ENCODE results near the gene PKD2L1.

PKD2L1 gene

DNA sequence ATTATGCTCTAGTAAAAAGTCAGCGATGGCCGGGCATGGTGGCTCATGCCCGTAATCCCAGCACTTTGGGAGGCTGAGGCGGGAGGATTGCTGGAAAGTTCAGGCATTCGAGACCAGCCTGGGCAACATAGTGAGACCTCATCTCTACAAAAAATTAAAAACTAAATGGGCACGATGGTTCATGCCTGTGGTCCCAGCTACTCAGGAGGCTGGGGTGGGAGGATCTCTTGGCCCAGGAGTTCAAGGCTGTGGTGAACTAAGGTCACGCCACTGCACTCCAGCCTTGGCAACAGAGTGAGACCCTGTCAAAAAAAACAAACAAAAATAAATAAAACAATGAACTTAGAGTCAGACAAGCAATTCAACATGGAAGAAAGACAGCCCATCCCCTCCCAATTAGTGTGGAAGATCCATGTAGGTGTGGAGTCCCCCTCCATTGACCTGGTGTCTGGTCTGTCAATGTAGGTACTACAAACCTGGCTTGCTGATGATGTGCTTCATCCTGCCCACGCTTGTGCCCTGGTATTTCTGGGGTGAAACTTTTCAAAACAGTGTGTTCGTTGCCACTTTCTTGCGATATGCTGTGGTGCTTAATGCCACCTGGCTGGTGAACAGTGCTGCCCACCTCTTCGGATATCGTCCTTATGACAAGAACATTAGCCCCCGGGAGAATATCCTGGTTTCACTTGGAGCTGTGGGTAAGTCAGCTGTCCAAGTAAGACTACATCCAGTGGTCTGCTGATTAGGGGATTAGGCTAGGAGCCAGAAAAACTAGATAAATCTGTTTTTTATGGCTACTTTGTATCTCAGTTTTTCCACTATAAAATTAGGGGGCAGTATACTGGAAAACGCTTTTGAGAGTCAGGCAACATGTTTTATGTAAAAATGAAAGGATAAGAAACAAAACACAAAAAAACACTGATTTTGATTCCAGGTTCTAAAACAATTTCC lies 26.3 kb upstream of the PKD2L1 start:
- DNase-seq (ENCODE audit: low read depth in 3 of 3), result no peak

- DNase-seq (ENCODE audit: low read depth in 3 of 3), result no peak
Observed at GRCh38 chr10:100355086-100355485, 25.1 kb upstream of the PKD2L1 start.

- no peak for DNase-seq (ENCODE audit: low read depth in 3 of 3)
Observed at GRCh38 chr10:100353770-100354485, 23.9 kb upstream of the PKD2L1 start.

- no peak for DNase-seq (ENCODE audit: low read depth in 3 of 3)
Observed at GRCh38 chr10:100350914-100351485, 21.0 kb upstream of the PKD2L1 start.

GRCh38 chr10:100349672-100350071 lies 19.6 kb upstream of the PKD2L1 start:
- DNase-seq (ENCODE audit: low read depth in 3 of 3), result no peak

DNA sequence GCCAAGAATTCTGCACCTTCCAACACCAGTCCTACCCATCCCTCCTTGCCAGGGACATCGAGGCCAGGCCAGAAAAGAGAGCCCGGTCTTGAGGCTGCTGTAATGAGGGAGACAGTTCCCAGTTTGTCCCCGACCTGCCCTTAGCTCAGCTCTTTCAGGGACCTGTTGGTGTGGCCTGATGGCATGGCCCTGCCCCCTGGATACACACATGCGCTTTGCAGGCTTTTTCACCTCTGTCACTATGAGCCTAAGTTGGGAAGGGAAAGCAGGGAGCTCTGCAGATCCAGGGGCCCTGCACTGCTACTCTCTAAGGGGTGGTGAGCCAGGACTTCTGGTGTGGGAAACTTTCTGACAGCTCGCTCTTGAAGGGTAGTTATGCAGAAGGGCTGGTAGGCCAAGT lies 19.1 kb upstream of the PKD2L1 start:
- DNase-seq (ENCODE audit: low read depth in 3 of 3), result no peak

GRCh38 chr10:100348389-100348927 lies 18.4 kb upstream of the PKD2L1 start:
- no peak for DNase-seq (ENCODE audit: low read depth in 3 of 3)

- no peak for DNase-seq (ENCODE audit: low read depth in 3 of 3)
Observed at GRCh38 chr10:100347568-100348195, 17.7 kb upstream of the PKD2L1 start.

- peak; percentile 52 to 86 (median 60) for DNase-seq (ENCODE audit: low read depth in 3 of 3)
Observed at GRCh38 chr10:100346765-100347567, 16.9 kb upstream of the PKD2L1 start, which contains the start of gene SCD. Gene SCD, plus strand, starts transcription at chr10:100347233. Its CDS starts 272 bp downstream, at chr10:100347505.

- DNase-seq (ENCODE audit: low read depth in 3 of 3), result peak; percentile 28 to 82 (median 46)
Observed at GRCh38 chr10:100346351-100346764, 16.3 kb upstream of the PKD2L1 start.

DNA sequence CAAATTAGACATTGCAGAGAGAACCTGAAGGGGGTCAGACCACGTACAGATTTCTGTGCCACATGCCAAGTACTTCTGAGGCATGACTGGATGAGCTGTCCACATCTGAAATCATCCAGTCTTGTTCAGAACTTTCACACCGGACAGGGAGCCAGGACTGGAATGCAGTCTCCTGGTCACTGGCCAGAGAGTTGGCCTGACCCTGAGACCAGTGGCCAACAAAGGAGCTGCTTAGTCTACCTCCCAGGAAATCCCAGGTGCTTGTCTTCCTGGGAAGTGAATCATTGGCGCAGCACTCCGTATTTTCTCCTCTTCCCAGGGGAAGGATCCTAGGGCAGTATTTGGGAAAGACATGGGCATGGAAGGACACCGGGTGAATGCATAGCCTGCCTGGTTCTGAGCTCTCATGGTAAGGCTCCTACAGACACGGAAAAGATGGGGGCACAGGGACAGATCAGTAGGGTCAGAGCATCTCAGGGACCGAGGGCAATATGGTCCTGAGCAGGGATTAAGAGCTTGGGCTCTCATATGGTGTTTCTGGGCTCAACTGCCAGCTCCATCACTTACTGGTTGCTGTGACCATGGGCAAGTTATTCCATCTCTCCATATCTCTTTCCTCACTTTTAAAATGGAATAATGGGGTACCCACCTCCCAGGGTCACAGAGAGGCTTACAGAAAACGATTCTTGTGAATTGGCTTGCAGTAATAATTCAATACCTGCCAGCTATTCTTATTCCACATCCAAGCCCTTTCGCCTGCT lies 15.7 kb upstream of the PKD2L1 start:
- DNase-seq (ENCODE audit: low read depth in 3 of 3), result no peak

DNA sequence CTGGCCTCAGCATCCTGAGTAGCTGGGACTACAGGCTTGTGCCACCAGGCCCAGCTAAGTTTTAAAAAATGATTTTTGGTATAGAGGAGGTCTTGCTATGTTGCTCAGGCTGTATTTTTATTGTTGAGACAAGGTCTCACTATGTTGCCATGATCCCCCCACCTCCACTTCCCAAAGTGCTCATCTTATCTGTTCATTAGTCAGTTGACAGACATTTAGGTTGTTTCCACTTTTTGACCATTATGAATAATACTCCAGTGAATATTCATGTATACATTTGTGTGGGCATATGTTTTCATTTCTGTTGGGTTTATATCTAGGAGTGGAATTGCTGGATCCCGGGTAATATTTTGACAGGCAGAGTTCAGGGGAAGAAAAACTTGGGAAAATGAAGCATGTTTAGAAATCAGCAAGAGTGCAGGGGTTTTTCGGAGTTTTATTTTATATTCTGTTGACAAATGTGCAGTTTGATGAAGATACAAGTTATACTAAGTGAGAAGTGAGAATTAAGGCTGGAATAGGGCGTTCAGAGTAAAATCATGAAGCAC lies 14.3 kb upstream of the PKD2L1 start:
- no peak for DNase-seq (ENCODE audit: low read depth in 3 of 3)

GRCh38 chr10:100342627-100342972 lies 12.6 kb upstream of the PKD2L1 start:
- DNase-seq (ENCODE audit: low read depth in 3 of 3), result no peak

DNA sequence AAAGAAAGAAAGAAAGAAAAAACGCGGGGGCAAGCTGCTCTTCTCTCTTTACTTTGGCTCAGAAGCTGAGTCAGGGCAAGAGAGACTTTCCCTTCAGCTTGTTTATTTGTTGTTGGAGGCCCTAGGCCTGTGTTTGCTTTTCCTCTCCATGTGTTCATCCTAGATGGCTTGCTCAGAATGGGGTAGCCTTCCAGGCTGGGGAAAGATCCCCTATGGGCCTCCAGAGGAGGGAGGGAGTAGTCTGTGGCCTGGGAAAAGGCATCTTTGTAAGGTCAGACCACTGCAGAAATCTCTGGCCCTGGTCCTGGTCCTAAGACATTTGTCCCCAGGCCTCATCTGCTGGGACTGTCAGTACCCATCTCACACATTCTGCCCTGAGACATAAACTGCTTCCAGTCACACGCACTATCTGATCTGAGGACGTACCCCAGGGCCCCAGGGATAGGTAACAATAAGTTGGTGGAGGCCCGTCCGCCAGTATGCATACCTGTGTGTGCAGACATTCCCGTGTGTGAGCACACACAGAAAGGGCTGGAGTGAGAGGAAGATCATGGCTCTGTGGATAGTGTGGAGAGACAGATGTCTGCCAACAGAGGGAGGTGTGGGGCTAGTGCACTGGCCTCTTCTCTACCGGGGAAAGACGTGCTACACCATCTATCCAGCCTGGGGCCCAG lies 12.1 kb upstream of the PKD2L1 start:
- DNase-seq (ENCODE audit: low read depth in 3 of 3), result peak in 2 of 3 experiments; percentile 28 to 32

DNA sequence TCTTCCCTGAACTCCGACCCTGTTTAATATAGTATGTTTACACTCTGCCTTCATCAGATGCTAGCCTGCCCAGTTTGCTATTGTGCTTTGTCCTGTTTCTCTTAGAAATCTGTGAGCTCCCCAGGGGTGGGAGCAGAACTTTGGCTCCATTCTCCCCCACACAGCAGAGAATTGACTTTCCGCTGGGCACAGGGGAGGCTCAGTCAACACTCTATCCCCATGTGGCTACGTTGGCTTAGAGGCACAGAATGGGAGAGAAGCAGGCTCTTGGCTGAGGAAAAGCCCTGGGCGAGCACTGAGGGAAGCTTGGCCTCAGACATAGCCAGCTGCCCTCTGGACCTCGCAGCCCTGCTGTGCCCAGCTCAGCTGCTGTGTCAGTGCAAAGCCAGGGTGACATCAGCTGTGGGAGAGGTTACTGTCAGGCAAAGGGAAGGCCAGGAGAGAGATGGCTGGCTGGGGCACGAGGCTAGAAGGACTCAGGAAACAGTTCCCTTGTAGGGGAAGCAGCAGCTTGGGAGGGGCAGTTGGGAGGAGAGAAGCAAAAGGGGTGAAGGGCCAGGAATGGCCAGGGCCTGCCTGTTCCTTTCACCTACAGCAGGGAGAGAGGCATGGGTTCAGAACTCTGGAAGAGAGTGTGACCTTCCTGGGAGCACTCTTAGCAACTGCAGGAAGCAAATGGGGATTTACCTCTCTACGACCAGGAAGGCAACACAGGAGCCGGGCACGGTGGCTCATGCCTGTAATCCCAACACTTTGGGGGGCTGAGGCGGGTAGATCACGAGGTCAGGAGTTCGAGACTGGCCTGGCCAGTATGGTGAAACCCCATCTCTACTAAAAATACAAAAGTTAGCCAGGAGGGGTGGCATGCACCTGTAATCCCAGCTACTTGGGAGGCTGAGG lies 11.2 kb upstream of the PKD2L1 start:
- DNase-seq (ENCODE audit: low read depth in 3 of 3), result no peak

DNA sequence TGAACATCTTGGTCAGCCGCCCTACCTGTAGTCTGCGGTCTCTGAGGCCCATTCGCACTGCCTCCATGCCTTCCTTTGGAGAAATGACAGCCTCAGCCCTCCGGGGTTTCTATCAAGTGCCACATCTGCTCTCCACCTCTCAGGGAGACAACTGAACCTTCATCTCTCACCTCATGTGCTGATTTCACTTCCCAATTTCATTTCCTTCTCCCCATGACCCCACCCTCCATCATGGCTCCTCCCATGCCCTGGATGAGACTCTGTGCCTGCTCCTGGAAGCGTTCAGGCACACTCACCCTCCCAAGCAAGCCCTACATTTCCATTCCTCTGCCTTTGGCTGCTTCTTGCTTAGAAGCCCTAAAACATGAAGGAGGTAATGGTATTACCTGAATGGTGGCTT lies 9.2 kb upstream of the PKD2L1 start:
- DNase-seq (ENCODE audit: low read depth in 3 of 3), result no peak

DNA sequence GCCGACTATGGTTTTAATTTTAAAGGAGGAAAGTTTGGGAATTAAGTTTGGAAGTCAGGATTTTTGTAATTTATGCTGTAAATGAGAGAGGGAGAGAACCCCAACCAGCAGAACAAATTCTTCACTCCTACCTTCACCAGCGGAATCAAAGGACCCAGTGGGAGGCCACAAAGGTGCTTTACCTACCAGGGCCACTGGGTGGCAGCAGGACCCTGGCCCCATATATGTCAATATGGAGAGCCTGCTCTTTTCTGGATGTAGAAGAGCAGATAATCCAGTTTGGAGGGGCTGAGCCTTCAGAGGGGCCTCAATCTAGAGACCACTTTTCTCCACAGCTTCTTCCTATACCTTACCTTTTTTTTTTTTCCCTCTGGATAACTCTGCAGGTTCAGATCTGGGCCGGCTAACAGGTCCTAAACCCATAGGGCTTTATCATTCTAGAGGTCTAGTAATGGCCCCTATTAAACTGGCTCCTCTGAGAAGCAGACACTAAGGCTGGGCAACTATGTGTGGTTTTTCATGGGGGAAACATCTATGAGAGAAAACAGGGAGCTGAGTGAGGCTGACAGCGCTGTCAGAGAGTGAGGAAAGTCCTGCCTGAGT lies 8.5 kb upstream of the PKD2L1 start:
- DNase-seq (ENCODE audit: low read depth in 3 of 3), result peak; percentile 62 to 79 (median 66)

DNA sequence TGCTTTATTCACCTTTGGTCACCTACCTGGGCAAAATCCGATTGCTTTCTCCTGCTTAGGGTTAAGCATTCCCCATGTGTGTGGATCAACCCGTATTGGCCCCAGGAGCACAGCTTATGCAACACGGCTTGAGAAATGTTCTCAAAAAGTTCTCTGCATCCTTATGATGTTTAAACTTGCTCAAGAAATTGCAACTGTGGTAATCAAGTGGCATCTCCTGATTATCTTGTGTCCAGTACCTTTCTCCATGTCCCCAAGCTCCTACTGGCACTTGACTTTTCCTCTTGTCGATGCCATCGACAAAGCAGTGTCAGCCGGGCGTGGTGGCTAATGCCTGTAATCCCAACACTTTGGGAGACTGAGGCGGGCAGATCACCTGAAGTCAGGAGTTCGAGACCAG lies 4.7 kb upstream of the PKD2L1 start:
- no peak for DNase-seq (ENCODE audit: low read depth in 3 of 3)

Measured in stimulated activated CD4-positive, alpha-beta T cell treated with anti-CD3 and anti-CD28 coated beads, TNF-alpha, amount 100 ng/mL, for 24 hours (primary cell).